ENCODE data around the gene HES3.
A peak's percentile ranks its signal among the peaks of the same experiment; 100 is the strongest.

Gene HES3

DNA sequence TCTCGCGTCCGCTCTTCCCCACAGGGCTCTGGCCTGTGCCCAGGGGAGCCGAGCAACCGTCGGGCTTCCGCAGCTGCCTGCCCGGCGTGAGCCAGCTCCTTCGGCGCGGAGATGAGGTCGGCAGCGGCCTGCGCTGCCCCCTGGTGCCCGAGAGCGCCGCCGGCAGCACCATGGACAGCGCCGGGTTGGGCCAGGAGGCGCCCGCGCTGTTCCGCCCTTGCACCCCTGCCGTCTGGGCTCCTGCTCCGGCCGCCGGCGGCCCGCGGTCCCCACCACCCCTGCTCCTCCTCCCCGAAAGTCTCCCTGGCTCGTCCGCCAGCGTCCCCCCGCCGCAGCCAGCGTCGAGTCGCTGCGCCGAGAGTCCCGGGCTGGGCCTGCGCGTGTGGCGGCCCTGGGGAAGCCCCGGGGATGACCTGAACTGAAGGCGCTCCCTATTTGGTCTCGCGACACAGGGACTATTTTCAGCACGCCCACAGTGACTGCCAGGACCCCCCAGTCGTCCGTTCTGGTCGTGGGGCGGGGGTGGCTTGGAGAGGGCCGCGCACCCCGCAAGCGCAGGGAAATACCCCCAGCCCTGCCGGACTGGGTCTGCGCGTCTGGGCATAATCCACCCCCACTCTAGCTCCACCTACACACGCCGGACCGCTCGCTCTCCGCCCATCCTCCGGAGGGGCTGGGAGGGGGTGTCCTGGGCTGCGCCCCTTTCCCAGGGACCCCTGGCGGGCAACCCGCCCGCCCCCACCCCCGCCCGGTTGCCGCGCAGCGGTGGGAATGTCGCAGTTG, 1.3 kb downstream of the HES3 start:
- peak; percentile 51 to 62 for DNase-seq (ENCODE audit: extremely low read depth in 1 of 2, low read depth in 1 of 2)

DNA sequence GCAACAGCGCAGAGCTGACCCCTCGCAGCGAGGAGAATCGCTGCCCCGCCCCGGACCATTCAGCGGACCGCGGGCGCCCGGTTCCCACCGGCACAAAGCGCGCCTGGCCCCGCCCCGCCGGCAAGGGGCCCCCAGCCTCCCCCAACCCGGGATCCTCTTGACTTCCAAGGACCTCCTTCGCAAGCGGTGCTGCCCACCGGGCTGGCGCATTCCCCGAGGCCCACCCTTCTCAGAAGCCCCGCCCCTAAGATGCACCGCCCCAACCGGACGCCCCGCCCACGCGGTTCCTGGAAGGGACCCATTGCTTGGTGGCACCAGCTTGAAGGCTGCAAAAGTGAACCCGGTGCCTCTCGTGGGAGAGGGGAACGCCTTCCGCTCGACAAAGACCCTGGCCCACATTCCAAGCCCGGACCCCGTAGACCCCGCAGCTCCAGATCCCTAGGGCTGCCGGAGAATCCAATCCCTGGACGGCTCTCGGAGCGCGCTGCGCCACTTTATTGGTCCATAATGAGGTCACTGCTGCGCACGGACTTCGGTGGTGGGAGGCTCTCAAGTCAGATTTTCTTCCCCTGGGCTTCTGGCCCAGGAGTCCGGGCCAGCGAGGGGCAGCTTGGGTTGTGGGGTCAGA, 2.0 kb downstream of the HES3 start:
- peak in 1 of 2 donors; percentile 51 for DNase-seq (ENCODE audit: extremely low read depth in 1 of 2, low read depth in 1 of 2)

DNA sequence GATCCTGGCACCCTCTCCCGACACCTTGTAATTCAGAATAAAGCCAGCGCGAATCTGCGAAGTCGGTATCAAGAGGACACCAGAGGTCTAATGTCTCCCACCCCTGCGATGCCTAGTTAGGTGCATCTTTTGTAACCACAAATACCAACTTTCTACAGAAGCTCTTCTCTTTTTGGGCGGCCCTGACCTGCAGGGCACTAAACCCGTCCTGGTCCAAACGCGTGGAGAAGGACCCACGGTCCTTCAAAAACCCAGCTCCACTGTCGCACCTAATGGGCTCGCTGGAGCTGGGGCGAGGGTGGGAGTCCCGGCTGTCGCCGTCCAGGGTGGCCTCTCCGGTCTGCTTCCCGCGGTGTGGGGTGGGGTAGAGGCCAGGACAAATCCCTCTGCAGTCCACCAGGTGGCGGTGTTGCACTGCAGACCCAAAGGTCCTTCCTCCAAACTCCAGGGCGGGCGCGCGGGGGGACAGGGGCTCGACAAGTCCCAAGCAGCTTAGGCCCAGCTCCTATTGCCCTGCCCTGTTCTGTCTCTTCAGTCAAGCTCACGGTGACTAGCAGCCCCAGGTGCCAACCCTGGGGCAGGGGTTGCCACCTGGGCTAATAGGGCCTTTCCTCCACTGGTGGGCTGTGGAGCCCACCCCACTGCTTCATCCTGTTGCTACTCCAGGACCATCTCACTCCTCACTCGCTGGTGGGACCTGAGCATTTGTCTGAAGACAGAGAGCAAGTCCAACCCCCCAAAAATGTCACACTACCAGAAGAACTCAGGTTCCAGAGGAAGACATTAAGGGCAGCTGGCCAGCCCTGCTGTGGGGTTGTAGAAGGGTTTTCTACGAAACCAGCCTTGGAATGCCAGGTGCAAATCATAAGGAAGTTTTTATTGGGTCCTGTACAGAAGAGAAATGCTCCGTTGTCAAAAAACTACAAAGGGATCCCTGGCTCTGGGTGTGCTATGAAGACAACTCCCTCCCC, 2.8 kb downstream of the HES3 start:
- peak; percentile 63 to 64 for DNase-seq (ENCODE audit: extremely low read depth in 1 of 2, low read depth in 1 of 2)

DNA sequence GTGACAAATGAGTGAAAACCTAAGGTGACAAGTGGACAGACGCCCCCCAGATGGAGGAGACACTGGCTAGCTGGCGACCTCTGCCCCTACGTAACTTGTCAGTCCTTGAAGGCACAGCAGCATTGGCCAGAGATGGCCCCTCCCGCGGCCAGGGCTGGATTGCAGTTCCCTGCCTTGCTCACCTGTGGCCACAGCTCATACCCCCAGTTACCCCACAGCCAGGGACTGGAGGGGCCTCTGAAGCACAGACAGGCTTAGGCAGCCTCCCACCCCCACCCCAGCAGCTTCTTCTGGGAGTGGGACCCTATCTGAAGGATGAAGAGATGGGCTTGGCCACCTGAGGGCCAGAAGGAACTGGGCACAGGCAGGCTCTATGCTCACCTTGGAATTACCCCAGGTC, 3.7 kb downstream of the HES3 start:
- DNase-seq (ENCODE audit: extremely low read depth in 1 of 2, low read depth in 1 of 2), result no peak

DNA sequence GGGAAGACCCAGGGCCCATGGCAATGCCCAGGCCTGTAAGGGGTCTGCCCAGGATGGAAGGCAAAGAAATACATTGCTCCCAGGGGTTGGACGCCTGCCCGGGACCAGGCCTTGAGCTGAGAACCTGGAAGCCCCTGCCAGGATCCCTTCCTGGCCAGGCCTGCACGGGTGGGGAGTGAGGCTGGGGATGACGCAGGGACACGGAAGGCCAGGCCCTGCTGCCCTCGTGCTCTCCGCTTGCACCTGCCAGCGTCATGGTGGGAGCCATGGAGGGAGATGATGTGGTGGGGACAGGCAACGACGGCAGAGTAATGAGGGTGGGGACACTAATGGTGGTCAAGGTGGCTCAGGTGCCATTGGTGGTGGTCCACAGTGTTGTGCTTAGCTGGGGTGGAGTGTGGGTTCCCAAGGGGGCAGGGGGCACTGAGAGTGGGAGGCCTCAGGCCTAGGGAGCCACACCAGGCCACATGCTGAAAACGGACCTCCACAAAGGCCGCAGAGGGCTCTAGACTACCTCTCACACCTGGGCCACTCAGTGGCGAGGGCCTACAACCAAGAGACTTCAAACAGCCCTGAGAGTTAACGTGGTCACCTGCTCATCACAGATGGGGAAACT, 4.3 kb downstream of the HES3 start:
- no peak for DNase-seq (ENCODE audit: extremely low read depth in 1 of 2, low read depth in 1 of 2)

DNA sequence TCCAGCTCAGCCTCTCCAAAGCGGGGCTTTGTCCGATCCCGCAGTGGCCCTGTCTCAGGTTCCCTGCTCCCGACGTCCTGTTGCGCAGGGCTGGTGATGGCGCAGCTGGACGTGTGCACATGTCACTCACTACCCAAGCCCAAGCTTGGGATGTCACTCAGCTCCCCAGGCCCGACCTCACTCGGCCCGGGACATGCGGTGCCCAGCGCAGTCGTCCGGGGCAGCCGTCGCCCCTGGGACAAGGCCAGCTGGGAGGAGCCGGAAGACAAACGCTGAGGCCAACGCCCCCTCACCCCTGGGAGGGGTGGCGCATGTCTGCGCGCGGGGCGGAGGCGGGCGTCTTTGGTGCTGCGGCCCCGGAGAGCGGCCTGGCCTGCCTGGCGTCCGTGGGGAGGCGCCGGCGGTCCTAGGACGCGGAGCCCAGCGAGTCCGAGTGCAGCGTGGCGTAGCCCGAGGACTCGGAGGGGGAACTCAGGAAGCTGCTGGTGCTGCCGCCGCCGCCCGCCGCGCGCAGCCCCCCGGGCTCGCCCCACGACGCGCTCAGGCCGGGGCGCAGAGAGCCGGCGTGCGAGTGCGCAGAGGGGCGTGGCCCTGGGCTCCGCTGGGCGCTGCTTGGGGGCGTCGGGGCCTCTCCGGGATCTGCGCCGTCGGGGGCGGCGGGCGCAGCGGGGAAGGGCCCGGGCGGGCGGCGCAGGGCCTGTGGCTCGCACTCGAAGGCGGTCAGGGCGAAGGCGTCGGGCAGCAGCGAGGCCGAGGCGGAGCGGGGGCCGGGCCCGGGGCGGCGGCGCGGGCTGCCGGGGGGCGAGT, 5.2 kb downstream of the HES3 start:
- DNase-seq (ENCODE audit: extremely low read depth in 1 of 2, low read depth in 1 of 2), result no peak

DNA sequence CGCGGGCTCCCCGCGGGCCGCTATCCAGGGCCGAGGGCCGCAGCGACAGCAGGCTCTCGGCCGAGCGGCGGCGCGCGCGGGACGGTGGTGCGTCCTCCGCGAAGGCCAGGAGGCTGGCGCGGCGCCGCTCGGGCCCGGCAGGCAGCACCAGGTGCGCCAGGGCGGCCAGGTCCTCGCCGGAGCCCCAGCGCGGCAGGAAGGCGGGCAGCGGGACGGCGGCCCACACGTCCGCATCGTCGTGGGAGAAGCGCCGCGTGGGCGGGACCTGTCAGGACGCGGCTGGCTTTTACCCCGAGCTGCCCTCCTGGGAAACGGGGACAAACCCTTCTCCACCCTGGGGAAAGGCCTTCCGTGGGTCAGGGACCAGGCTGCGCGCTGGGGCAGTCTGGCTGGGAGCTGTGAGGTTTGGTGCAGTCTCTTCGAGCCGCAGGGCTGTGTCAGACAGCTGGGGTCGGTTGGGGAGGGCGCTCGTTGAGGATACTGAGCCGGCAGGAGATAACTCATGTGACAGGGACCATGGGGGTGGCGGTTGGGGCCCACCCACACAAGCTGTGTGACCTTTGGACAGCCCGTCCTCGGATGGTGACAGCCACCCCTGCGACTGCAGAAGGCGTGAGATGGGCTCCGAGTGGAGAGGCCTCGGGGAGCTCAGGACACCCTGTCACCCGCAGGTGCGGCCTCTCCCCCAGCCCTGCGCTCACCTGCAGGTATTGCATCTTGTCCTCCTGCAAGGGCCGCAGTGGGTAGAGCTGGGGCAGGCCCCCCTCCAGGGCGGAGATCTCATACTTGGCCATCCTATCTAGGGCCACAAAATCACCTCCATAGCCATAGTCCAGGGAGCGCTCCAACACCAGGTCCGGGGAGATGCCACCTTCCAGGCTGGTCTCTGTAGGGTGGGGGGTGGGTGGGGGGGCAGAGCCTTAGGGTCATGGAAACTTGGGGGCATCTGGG, 6.0 kb downstream of the HES3 start:
- DNase-seq (ENCODE audit: extremely low read depth in 1 of 2, low read depth in 1 of 2), result no peak

DNA sequence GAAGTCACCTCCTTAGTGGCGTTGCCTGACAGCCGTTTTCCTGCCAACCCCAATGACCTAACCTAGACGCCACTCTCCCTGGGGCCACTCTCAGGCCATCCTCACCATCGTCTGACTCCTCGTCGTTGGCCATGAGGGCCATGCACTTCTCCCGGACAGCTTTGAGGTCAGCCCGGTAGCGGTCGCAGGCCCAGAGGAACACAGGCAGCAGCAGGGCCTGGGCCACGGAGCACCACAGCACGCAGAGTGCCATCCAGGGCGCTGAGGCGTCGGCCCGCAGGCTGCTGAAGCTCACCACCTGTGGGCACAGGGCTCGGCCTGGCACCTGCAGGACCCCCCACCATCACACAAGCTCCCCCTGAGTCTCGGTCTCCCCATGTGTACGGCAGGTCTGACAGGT, 7.3 kb downstream of the HES3 start:
- no peak for DNase-seq (ENCODE audit: extremely low read depth in 1 of 2, low read depth in 1 of 2)

DNA sequence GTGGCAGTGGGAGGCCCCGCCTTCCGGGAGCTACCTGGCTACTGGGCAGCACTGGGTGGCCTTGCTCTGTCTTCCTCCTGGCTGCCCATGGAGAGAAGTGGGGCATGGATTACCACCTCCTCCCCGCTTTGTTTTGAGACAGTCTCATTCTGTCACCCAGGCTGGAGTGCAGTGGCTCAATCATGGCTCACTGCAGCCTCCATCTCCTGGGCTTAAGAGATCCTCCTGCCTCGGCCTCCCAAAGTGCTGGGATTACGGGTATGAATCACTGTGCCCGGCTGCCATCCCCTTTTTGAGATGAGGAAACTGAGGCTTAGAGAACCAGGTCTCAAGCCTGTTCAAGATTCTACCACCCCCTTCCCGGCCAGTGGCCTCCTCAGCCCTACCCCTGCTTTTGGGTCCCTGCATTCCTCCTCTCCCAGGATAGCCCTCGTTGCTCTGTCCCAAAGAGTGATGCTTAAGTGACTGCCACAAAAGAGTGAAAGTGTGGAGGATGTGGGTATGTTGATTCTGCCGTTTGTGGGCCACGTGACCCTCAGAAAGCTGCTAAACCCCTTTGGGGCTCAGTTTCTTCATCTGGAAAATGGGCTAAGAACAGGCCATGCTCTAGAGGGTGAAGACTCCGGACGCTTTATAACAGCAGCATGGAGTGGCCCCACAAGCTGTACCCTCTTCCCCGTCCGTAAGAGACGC, 7.8 kb downstream of the HES3 start:
- no peak for DNase-seq (ENCODE audit: extremely low read depth in 1 of 2, low read depth in 1 of 2)

DNA sequence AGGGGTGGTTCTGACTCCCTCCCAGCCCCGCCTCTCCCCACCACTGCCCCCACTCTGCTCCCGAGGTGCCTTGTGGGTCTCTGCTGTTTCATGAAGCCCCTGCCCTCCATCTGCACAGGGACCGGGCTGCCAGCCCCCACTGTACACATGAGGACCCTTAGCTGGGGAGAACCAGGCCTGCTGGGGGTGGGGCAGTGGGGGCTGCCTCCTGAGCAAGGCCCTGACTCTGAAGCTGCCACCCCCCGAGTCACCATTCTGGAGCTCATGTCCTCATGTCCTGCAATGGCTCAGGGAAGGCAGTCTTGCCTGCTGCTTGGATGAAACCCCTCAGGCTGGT, 8.4 kb downstream of the HES3 start:
- no peak for DNase-seq (ENCODE audit: extremely low read depth in 1 of 2, low read depth in 1 of 2)

DNA sequence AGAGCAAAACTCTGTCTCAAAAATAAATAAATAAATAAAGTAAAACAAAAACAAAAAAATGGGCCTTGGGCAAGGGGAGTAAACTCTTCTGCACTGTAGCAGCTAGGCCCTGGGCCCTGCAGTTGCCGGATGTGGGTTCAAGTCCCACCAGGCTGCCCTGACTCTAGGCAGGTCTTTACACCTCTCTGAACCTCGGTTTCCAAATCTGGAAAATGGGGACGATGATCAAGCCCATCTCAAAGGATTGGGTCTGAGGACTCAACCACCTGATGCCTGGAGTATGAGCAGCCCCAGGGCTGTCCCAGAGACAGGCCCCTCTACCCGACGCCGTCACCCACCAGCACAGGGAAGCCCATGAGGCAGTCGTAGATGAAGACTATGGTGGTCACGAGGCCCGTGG, 9.4 kb downstream of the HES3 start:
- no peak for DNase-seq (ENCODE audit: extremely low read depth in 1 of 2, low read depth in 1 of 2)

DNA sequence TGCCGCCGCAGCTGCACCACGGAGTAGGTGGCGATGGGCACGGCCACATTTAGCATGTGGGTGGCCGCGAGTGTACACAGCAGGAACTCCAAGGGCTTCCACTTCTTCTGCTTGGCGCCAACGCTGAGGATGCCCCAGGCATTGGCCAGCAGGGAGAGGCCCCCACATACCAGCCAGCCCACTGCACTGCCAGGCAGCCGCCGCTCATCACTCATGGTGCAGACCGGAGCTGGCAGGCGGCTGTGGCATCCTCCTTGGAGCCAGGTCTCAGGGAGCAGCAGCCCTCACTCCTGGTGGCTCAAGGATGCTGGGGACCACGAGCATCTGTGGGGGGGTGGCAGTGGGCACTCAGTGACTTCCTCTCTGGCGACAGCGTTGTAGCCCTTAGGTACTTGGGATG, 10.7 kb downstream of the HES3 start:
- no peak for DNase-seq (ENCODE audit: extremely low read depth in 1 of 2, low read depth in 1 of 2)

DNA sequence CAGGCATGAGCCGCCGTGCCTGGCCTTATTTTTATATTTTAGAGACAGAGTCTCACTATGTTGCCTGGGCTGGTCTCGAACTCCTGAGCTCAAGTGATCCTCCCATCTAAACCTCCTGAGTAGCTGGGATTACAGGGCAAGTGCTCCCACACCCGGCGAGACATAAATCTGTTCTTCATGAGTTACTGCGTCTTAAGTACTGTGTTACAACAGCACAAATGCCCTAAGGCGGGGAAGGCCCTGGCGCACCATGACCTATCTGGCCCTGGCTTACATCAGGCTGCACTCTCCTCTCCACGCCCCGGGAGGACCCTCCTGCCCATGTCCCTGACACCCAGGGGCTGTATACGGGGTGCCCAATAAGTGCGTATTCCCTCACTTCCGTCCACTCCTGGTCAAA, 12.7 kb downstream of the HES3 start:
- no peak for DNase-seq (ENCODE audit: extremely low read depth in 1 of 2, low read depth in 1 of 2)

DNA sequence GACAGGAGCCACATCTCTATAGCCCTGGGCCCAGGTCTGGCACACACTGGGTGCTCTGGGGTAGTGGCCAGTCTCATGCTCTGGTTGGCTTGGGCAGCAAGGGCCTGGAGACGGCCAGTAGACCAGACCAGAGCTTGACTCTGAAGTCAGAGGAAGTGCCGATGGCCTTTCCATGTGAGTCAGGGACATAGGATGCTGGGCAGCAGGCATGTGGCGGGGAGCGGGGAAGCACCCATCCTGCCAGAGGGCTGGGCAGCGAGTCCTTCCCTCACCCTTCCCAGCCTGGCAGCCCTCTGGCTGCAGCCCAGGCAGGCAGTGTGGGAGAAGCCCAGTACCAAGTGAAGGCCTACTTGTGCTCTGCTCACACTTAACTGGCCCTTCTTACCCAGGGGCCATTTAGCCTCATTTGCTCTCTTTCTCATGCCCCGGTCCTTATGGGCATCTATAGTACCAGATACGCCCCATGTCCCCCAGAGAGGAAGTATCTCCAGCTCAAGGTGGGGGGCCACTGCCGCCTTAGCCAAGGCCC, 13.6 kb downstream of the HES3 start:
- no peak for DNase-seq (ENCODE audit: extremely low read depth in 1 of 2, low read depth in 1 of 2)

DNA sequence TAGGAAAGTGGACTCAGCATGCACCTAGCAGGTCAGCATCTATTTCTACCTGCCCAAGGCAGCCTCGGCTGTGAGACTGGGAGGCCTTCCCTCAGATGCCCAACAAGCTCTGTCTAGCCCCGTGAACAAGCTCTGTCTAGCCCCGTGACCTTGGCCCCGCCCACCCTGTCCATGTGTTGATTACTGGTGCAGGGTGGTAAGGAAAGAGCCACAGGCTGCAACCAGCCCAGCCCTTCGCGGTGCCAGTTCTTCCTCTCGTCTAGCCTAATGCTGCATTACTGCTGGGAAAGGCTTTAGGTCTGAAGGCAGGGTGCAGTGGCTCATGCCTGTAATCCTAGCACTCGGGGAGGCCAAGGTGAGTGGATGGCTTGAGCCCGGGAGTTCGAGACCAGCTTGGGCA, 14.7 kb downstream of the HES3 start:
- no peak for DNase-seq (ENCODE audit: extremely low read depth in 1 of 2, low read depth in 1 of 2)

DNA sequence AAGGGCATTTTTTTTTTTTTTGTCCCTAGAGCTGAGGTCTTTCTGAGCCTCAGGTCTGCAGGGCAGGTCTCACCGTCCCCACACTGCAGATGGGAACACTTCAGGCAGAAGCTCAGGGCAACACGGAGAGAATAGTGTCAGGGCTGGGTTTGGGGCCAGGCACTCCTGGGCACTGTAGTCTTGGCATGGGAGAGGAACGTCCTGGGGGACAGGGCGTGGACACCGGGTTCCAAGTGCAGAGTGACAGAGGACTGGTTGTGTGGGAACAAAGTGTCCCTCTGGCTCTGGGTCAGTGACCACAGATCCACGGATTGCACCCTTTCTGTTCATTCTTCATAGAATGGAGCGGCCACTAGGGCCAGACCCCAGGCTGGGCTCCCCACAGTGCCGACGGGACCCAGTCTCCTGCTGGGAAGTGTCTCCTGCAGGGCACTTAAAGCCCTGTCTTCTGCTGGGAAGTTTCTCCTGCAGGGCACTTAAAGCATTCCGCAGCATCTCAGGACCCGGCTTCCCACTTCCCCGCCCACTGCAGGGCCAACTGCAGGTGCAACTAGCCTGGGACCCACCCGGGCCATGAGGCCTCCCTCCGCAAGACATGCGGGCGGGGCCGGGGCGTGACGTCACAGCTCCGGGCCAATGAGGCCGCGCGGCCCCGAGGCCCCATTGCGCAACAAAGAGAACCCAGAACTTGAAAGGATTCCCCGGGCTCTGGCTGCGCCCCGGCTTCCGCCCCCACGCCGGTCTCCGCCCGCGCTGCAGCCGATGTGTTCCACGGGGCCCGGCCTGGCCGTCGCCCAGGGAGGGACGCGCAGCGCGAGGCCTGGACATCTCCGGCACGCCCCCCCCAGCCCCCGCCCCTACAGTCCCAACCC, 15.7 kb downstream of the HES3 start:
- DNase-seq (ENCODE audit: extremely low read depth in 1 of 2, low read depth in 1 of 2), result peak; percentile 67 to 74

DNA sequence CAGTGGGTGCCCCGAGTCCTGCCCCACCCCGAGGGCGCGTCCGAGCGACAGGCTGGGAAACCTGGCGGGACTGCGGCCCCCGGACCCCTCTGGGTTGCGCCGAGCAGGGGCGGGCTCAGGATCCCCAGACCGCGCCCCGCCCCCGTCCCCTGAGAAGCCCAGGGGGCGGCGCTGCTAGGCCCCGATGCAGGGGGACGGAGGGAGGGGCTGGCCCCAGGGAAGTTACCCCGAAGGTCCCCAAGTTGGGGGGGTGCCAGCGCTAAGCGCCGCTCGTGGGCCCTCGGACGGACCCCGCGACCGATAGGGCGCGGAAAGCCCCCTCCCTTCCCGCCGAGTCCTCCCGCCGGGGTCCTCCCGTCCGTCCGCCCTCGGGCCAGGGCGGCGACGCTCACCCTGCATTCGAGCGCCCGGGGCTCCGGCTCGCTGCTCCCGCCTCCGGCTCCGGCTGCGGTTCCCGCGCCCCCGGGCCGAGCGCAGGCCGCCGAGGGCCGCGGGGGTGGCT, 16.5 kb downstream of the HES3 start:
- DNase-seq (ENCODE audit: extremely low read depth in 1 of 2, low read depth in 1 of 2), result no peak

Data from stimulated activated CD8-positive, alpha-beta memory T cell treated with anti-CD3 and anti-CD28 coated beads, Interleukin-7, amount 100 ng/mL, for 48 hours (primary cell).